HCT116 (cell line): ENCODE results near the gene KCNJ14. TPM values are rescaled to one million over a fixed set of nuclear protein-coding genes. Genes with fewer than 3 reads are reported as not detected.

Source experiments
- ATAC-seq: fragments of 200-7000 bp; cut with Tn5 transposase; 2 replicates; pipeline ENCODE4 v1.9.1; 2020; ENCODE audit warnings: mild to moderate bottlenecking, moderate library complexity
- BruUV-seq: library from RNA; stranded (reverse); fragments of 400-500 nt; replicated peaks from 2 replicates; lab custom pipeline; 2021; lab: Mats Ljungman, UMichigan
- CTCF ChIA-PET: fragments of 300-600 bp; sonication (Branson Sonifier 250); formaldehyde crosslinking; loops from one replicate; lab custom pipeline; 2021; ENCODE audit warnings: antibody characterized with exemption; lab: Charles Lee
- POLR2A ChIA-PET: fragments of 300-600, 350-600 bp; sonication (Branson Sonifier 250); formaldehyde crosslinking; loops from one replicate; lab custom pipeline; 2021; ENCODE audit warnings: antibody characterized with exemption; lab: Charles Lee
- RAD21 ChIA-PET, 2 experiments: fragments of 300-600 bp; sonication (Branson Sonifier 250); formaldehyde crosslinking; loops; one replicate each; lab custom pipeline; 2023; ENCODE audit warnings: low total read pairs in 2 of 2; ENCODE audit not compliant: uncharacterized antibody in 2 of 2, unreplicated experiment in 2 of 2, low non-redundant PET in 1 of 2; lab: Charles Lee
- DNase-seq: peaks from one replicate; pipeline ENCODE4 v3.0.0-alpha.2; 2010; ENCODE audit warnings: low read depth, low spot score
- H2AFZ ChIP-seq: fragments of 200-600 bp; shearing (Covaris generic), sonication (generic); 2 replicates; pipeline ENCODE4 v1.6.1; 2017; ENCODE audit warnings: low read depth, mixed run types, mixed read lengths, antibody characterized with exemption, low read length; ENCODE audit not compliant: poor library complexity, severe bottlenecking
- H3K27ac ChIP-seq: 2 replicates; pipeline ENCODE4 v1.5.1; 2012; ENCODE audit warnings: low read depth, low read length
- H3K27me3 ChIP-seq: fragments of 200-600 bp; sonication (generic); 2 replicates; pipeline ENCODE4 v1.6.1; 2016; ENCODE audit warnings: mixed run types, low read length, mixed read lengths; ENCODE audit not compliant: insufficient read depth
- H3K36me3 ChIP-seq, 2 experiments: fragments of 200-500 bp in 1 of 2; fragments of 200-600 bp in 1 of 2; sonication (Bioruptor generic) in 1 of 2; sonication (generic) in 1 of 2; 2 replicates each; pipeline versions ENCODE4 v1.5.1 to v1.6.1; 2014 to 2016; ENCODE audit warnings: low read length in 2 of 2, inconsistent platforms in 1 of 2, mixed read lengths in 1 of 2, mixed run types in 1 of 2; ENCODE audit not compliant: insufficient read depth in 2 of 2, control insufficient read depth in 1 of 2
- H3K4me1 ChIP-seq, 2 experiments: fragments of 200-600 bp in 1 of 2; sonication (generic) in 1 of 2; 2 replicates each; pipeline versions ENCODE4 v1.5.1 to v1.6.1; 2012 to 2017; ENCODE audit warnings: low read length in 2 of 2, inconsistent platforms in 1 of 2, mild to moderate bottlenecking in 1 of 2, mixed read lengths in 1 of 2, mixed run types in 1 of 2, moderate library complexity in 1 of 2; ENCODE audit not compliant: insufficient read depth in 2 of 2, control insufficient read depth in 1 of 2
- H3K4me2 ChIP-seq: fragments of 200-600 bp; sonication (generic); 2 replicates; pipeline ENCODE4 v1.6.1; 2017; ENCODE audit warnings: mixed run types, low read length, mixed read lengths
- H3K4me3 ChIP-seq, 2 experiments: fragments of 200-600 bp in 1 of 2; sonication (generic) in 1 of 2; replicated peaks in 1 of 2; 2 replicates each; pipeline ENCODE4 v1.5.1; 2011 to 2016; ENCODE audit warnings: low read length in 2 of 2, control low read depth in 1 of 2, low read depth in 1 of 2, mild to moderate bottlenecking in 1 of 2, mixed read lengths in 1 of 2, mixed run types in 1 of 2
- H3K79me2 ChIP-seq: fragments of 200-600 bp; sonication (generic); 2 replicates; pipeline ENCODE4 v1.6.1; 2017; ENCODE audit warnings: mild to moderate bottlenecking, mixed run types, low read length, moderate library complexity, mixed read lengths; ENCODE audit not compliant: insufficient read depth
- H3K9ac ChIP-seq: fragments of 200-600 bp; sonication (generic); 2 replicates; pipeline ENCODE4 v1.6.1; 2016; ENCODE audit warnings: low read length, mixed read lengths
- H3K9me2 ChIP-seq: fragments of 200-600 bp; sonication (generic), shearing (Covaris generic); 2 replicates; pipeline ENCODE4 v1.6.1; 2017; ENCODE audit warnings: mixed run types, mild to moderate bottlenecking, moderate library complexity; ENCODE audit not compliant: insufficient read depth
- H3K9me3 ChIP-seq, 2 experiments: fragments of 200-500 bp in 1 of 2; fragments of 200-600 bp in 1 of 2; sonication (Bioruptor generic) in 1 of 2; sonication (generic) in 1 of 2; 2 replicates each; pipeline ENCODE4 v1.6.1; 2014 to 2017; ENCODE audit warnings: low read length in 2 of 2, mixed read lengths in 2 of 2, inconsistent platforms in 1 of 2, low read depth in 1 of 2, mild to moderate bottlenecking in 1 of 2, mixed run types in 1 of 2, moderate library complexity in 1 of 2; ENCODE audit not compliant: control insufficient read depth in 1 of 2, insufficient read depth in 1 of 2
- H4K20me1 ChIP-seq: fragments of 200-600 bp; sonication (generic), shearing (Covaris generic); 2 replicates; pipeline ENCODE4 v1.6.1; 2017; ENCODE audit warnings: mixed run types, mild to moderate bottlenecking, moderate library complexity; ENCODE audit not compliant: insufficient read depth
- CBX3 ChIP-seq: IDR thresholded peaks from 2 replicates; pipeline ENCODE4 v1.6.1; 2012; ENCODE audit warnings: low read depth
- CEBPB ChIP-seq: IDR thresholded peaks from 2 replicates; pipeline ENCODE4 v1.6.1; 2012; ENCODE audit warnings: low read depth
- EZH2 ChIP-seq: fragments of 200-600 bp; sonication (generic); IDR thresholded peaks from 2 replicates; pipeline ENCODE4 v1.6.1; 2017; ENCODE audit warnings: antibody characterized with exemption, mixed run types
- EZH2phosphoT487 ChIP-seq: fragments of 200-600 bp; IDR thresholded peaks from 2 replicates; pipeline ENCODE4 v1.6.1; 2018; ENCODE audit warnings: antibody characterized with exemption, borderline replicate concordance
- FOSL1 ChIP-seq: IDR thresholded peaks from 2 replicates; pipeline ENCODE4 v1.6.1; 2012; ENCODE audit warnings: low read depth
- JUND ChIP-seq: IDR thresholded peaks from 2 replicates; pipeline ENCODE4 v1.6.1; 2012
- POLR2AphosphoS5 ChIP-seq: IDR thresholded peaks from 2 replicates; pipeline ENCODE4 v1.6.1; 2011; ENCODE audit warnings: mild to moderate bottlenecking, low read depth, low read length, moderate library complexity
- RAD21 ChIP-seq: IDR thresholded peaks from 2 replicates; pipeline ENCODE4 v1.6.1; 2012; ENCODE audit warnings: low read depth, mild to moderate bottlenecking
- SIN3A ChIP-seq: IDR thresholded peaks from 2 replicates; pipeline ENCODE4 v1.6.1; 2012; ENCODE audit warnings: low read depth
- SP1 ChIP-seq: IDR thresholded peaks from 2 replicates; pipeline ENCODE4 v1.6.1; 2012; ENCODE audit warnings: low read depth
- TCF7L2 ChIP-seq: IDR thresholded peaks from 2 replicates; pipeline ENCODE4 v1.7.0; 2011; ENCODE audit warnings: borderline replicate concordance, inconsistent platforms; ENCODE audit not compliant: insufficient read depth, insufficient read length; ENCODE audit errors: extremely low read depth
- YY1 ChIP-seq: IDR thresholded peaks from 2 replicates; pipeline ENCODE4 v1.6.1; 2011; ENCODE audit warnings: low read length, low read depth, moderate library complexity, mild to moderate bottlenecking; ENCODE audit not compliant: insufficient replicate concordance; ENCODE audit errors: extremely low read depth
- ZNF274 ChIP-seq: fragments of 200-500 bp; sonication (Bioruptor generic); IDR thresholded peaks from 2 replicates; pipeline ENCODE4 v1.6.1; 2014; ENCODE audit warnings: mild to moderate bottlenecking, low read depth, low read length, inconsistent platforms
- intact Hi-C: fragments of 100-400 bp; cut with micrococcal nuclease; formaldehyde crosslinking; loops from 2 replicates; pipeline ENCODE4 v1.10.0; 2022
- total RNA-seq: library from RNA; stranded (reverse); gene quantifications from one replicate; pipeline ENCODE4 v1.2.1, GENCODE V29; 2021; ENCODE audit not compliant: unreplicated experiment
- TF ChIP-seq, protein P1 (sequence below): IDR thresholded peaks from 2 replicates; pipeline ENCODE4 v1.6.1; 2011; ENCODE audit warnings: mild to moderate bottlenecking, low read length, moderate library complexity; ENCODE audit not compliant: insufficient replicate concordance; ENCODE audit errors: extremely low read depth

Gene KCNJ14
- total RNA-seq, 1 experiment from 2014 or later, result 2.5 TPM

DNA sequence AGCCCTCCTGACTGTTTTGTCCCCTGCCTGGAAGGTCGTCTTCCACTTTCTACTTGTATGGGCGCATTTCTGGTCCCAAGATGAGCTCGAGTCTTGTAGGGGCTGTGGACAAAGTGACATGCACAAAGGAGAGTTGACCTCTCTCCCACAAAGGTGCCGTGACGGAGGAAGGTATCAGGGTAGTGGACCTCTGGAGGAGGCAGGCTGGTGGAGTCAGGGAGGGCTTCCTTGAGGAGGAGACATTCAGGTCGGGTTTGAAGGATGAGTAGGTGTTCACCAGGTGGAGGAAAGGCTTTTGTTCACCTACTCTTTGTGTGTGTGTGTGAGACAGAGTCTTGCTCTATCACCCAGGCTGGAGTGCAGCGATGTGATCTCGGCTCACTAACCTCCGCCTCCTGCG, 15.5 kb downstream of the KCNJ14 start:
- Histone ChIP-seq H2AFZ (no peak overlapping the region), H3K4me3 (no peak overlapping the region)

DNA sequence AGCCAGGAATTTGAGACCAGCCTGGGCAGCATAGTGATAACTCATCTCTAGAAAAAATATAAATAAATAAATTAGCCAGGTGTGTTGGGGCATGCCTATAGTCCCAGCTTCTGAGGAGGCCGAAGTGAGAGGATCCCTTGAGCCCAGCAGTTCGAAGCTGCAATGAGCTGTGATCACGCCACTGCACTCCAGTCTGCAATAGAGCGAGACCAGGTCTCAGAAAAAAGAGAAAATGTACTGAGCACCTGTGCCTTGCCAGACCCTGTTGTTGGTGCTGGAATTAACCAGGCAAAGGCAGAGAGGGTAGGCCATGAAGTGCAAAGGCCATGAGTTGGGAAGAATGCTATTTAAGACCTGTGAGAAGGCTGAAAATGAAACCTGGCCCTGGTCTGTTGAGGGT, 16.5 kb downstream of the KCNJ14 start:
- peaks cover 18% of the 10 kb centered on the region for H3K79me2 ChIP-seq
- POLR2A ChIA-PET, result no interaction called here
- H3K36me3 ChIP-seq, result peaks cover 32 to 47% of the 10 kb centered on the region in 2 experiments
- CTCF ChIA-PET, result no interaction called here
- H3K4me2 ChIP-seq, result no peak overlapping the region
- H2AFZ ChIP-seq, result no peak overlapping the region
- no peaks in the 10 kb centered on the region for H3K9me3 ChIP-seq
- TF ChIP-seq EZH2phosphoT487 (no peak), CBX3 (no peak), RAD21 (no peak), SP1 (no peak), SIN3A (no peak), TCF7L2 (no peak), ZNF274 (no peak), POLR2AphosphoS5 (no peak), JUND (no peak), YY1 (no peak), CEBPB (no peak), EZH2 (no peak)
- H3K4me1 ChIP-seq, result peaks cover 11 to 20% of the 10 kb centered on the region in 2 experiments
- RAD21 ChIA-PET, result no interaction called here
- no peak overlapping the region for H3K9ac ChIP-seq
- DNase-seq (no peak), ATAC-seq (no peak)
- no peak overlapping the region for H3K27ac ChIP-seq
- BruUV-seq, result no TSS peak
- intact Hi-C loops, result no loop called here
- H3K4me3 ChIP-seq, result no peak overlapping the region
- no peaks in the 10 kb centered on the region for H4K20me1 ChIP-seq
- H3K27me3 ChIP-seq, result no peaks in the 10 kb centered on the region
- no peaks in the 10 kb centered on the region for H3K9me2 ChIP-seq

More for the DNA sequence above, 15.5 kb downstream of the KCNJ14 start:
- ChIA-PET RAD21 (no interaction called here), CTCF (interaction anchor here (1.1 to 1.5 kb wide), 2 partner anchors 19 to 114 kb away, joined by 3 to 6 read pairs; no protein-coding TSS in a partner anchor), POLR2A (interaction anchor here (0.6 to 1.3 kb wide), 2 partner anchors 17 to 32 kb away, joined by 3 to 6 read pairs; no protein-coding TSS in a partner anchor)
- intact Hi-C loops, result no loop called here
- no peaks in the 10 kb centered on the region for H3K27me3 ChIP-seq
- no peak overlapping the region for H3K9ac ChIP-seq
- no TSS peak for BruUV-seq
- no peak overlapping the region; the same call in 1 of the 2 replicates for H3K27ac ChIP-seq
- H3K4me1 ChIP-seq, result peaks cover 11 to 25% of the 10 kb centered on the region in 2 experiments
- peaks cover 32 to 45% of the 10 kb centered on the region in 2 experiments for H3K36me3 ChIP-seq
- H3K9me3 ChIP-seq, result no peaks in the 10 kb centered on the region
- ATAC-seq (no peak), DNase-seq (no peak)
- TF ChIP-seq FOSL1 (no peak), RAD21 (no peak), CBX3 (no peak), ZNF274 (no peak), SP1 (no peak), YY1 (no peak), EZH2 (no peak)
- TF ChIP-seq, protein P1, sequence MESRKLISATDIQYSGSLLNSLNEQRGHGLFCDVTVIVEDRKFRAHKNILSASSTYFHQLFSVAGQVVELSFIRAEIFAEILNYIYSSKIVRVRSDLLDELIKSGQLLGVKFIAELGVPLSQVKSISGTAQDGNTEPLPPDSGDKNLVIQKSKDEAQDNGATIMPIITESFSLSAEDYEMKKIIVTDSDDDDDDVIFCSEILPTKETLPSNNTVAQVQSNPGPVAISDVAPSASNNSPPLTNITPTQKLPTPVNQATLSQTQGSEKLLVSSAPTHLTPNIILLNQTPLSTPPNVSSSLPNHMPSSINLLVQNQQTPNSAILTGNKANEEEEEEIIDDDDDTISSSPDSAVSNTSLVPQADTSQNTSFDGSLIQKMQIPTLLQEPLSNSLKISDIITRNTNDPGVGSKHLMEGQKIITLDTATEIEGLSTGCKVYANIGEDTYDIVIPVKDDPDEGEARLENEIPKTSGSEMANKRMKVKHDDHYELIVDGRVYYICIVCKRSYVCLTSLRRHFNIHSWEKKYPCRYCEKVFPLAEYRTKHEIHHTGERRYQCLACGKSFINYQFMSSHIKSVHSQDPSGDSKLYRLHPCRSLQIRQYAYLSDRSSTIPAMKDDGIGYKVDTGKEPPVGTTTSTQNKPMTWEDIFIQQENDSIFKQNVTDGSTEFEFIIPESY, result no peak
- no peaks in the 10 kb centered on the region for H3K9me2 ChIP-seq
- peaks cover 18% of the 10 kb centered on the region for H3K79me2 ChIP-seq
- no peaks in the 10 kb centered on the region for H4K20me1 ChIP-seq
- peak overlapping the region; percentile 93; the same call in 1 of the 2 replicates for H3K4me2 ChIP-seq
